Epithelial cell of proximal tubule (primary cell): ENCODE results near the gene FBXL5. TPM values are rescaled to one million over a fixed set of nuclear protein-coding genes. Genes with fewer than 3 reads are reported as not detected.

Experiments
- DNase-seq: peaks from one replicate; pipeline ENCODE4 v3.0.0-alpha.2; 2011; ENCODE audit warnings: low read depth
- H3K4me3 ChIP-seq: 2 replicates; pipeline ENCODE4 v1.5.1; 2011; ENCODE audit warnings: low read depth, mild to moderate bottlenecking, low read length
- CTCF ChIP-seq: conservative IDR thresholded peaks from 2 replicates; pipeline ENCODE4 v1.5.1; 2012; ENCODE audit warnings: low read depth, mild to moderate bottlenecking, low read length
- total RNA-seq: library from RNA; depleted of rRNA; stranded (reverse); fragments of >200 nt; gene quantifications from 2 replicates; pipeline ENCODE4 v1.2.3, GENCODE V29; 2015

The FBXL5 gene
- total RNA-seq, 1 donor from 2014 or later = 64.1 TPM

DNA sequence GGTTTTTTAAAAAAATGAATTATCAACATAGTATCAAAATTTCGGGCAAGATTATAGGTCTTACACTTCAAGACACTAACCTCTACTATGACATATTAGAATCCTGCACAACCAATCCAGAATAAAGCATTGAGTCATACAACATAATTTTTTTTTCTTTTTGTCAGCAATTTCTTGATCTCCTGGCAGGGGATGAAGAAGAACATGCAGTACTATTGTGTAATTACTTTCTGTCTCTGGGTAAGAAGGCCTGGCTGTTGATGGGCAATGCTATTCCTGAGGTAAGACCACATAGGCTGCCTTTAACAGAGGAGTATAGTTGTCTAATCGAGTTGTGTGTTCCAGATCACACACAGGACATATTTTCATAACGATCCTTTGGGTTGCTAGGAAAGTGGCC, 67.5 kb downstream of the FBXL5 start:
- TF ChIP-seq CTCF = no peak
- DNase-seq = no peak
- H3K4me3 ChIP-seq = no peak overlapping the region

DNA sequence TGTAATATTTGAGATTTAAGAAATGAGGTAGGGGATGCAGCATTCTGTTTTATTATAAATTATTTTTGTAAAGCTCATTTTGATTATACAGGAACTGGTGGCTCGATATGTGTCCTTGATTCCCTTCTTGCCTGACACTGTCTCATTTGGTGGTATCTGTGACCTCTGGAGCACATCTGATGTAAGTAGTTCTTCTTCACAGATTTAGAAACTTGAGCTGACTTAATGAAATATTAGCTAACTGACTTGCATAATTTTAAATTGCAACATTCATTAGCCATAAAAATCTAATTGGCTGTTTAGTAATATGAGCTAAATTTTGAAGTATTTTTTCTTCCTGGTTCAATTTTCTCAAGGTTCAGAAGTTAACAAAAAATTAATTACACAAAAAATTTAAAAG, 69.1 kb downstream of the FBXL5 start:
- no peak for TF ChIP-seq CTCF

DNA sequence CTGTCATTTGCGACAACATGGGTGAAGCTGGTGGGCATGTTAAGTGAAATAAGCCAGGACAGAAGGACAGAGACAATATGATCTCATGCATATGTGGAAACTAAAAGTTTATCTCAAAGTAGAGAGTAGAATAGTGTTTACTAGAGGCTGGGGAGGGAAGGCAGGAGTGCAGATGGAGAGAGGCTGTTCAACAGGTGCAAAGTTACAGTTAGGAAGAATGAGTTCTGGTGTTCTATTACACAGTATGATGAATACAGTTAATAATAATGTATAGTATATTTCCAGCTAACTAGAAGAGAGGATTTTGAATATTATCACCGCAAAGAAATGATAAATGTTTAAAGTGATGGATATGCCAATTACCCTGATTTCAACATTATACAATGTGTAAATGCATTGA, 69.8 kb downstream of the FBXL5 start:
- TF ChIP-seq CTCF = no peak
- no peak overlapping the region for H3K4me3 ChIP-seq
- DNase-seq = no peak

More for the DNA sequence above, 69.1 kb downstream of the FBXL5 start:
- no peak for DNase-seq
- no peak overlapping the region for H3K4me3 ChIP-seq

- H3K4me3 ChIP-seq = no peak overlapping the region
- DNase-seq = no peak
- TF ChIP-seq CTCF = no peak
These were observed 70.4 kb downstream of the FBXL5 start for GRCh38 chr4:15584785-15585184.

GRCh38 chr4:15577508-15577907, 77.6 kb downstream of the FBXL5 start:
- H3K4me3 ChIP-seq = no peak overlapping the region
- no peak for TF ChIP-seq CTCF
- no peak for DNase-seq

- DNase-seq = no peak
- no peak for TF ChIP-seq CTCF
These were observed 79.2 kb downstream of the FBXL5 start for GRCh38 chr4:15575966-15576365.

DNA sequence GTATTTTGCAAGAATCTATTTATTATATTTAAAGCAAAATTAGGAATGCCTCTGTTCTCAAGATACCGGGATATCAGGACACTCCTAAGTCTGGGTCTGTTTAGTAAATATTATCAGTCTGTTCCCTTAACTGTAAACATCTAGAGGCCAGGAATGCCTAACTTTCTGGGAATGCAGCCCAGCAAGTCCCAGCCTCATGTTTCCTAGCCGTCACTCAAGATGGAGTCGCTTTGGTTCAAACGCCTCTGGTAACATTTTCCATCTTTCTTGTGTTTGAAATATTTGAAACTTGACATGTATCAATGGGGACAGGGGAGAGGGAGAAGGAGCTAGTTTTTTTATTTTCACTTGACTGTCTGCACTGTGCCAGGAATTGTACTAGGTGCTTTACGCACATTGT, 85.4 kb downstream of the FBXL5 start:
- no peak overlapping the region for H3K4me3 ChIP-seq
- no peak for DNase-seq
- TF ChIP-seq CTCF = no peak

More at GRCh38 chr4:15575966-15576365, 79.2 kb downstream of the FBXL5 start:
- H3K4me3 ChIP-seq = no peak overlapping the region
